ENCODE measurements around the gene MPP3.

The MPP3 gene

GRCh38 chr17:43820759-43821158, 12.2 kb downstream of the MPP3 start:
- H4K20me1 ChIP-seq (ENCODE audit: control insufficient read depth, insufficient read depth, low read depth, low read length): no peaks in the 10 kb centered on the region
- no peaks in the 10 kb centered on the region for H3K79me2 ChIP-seq (ENCODE audit: control insufficient read depth, low read length)
- no peaks in the 10 kb centered on the region for H3K36me3 ChIP-seq (ENCODE audit: control insufficient read depth, low read length)
- H3K9me2 ChIP-seq (replicated peaks; ENCODE audit: control insufficient read depth, low read length): no peaks in the 10 kb centered on the region
- no peaks in the 10 kb centered on the region for H3F3A ChIP-seq (ENCODE audit: control insufficient read depth, insufficient read depth)
- H3K4me3 ChIP-seq (ENCODE audit: low read length): no peak overlapping the region
- H3K9me3 ChIP-seq (ENCODE audit: control insufficient read depth, insufficient read depth, low read length): no peaks in the 10 kb centered on the region
- H3K27me3 ChIP-seq (ENCODE audit: control insufficient read depth, low read length): peaks cover 3% of the 10 kb centered on the region; the same call in 1 of the 2 replicates
- no peak for TF ChIP-seq CTCF (IDR thresholded peaks at IDR 0.05; ENCODE audit: low read depth, low read length, poor library complexity, severe bottlenecking)
- TF ChIP-seq EZH2phosphoT487 (IDR thresholded peaks at IDR 0.05; ENCODE audit: borderline replicate concordance, low read length): no peak
- H3K27ac ChIP-seq (ENCODE audit: low read depth, low read length): no peak overlapping the region
- no peaks in the 10 kb centered on the region for H3K4me1 ChIP-seq (ENCODE audit: control insufficient read depth, low read length)
- no peak overlapping the region for H3K4me2 ChIP-seq (ENCODE audit: low read length)

- H3K27me3 ChIP-seq (ENCODE audit: control insufficient read depth, low read length): peaks cover 3% of the 10 kb centered on the region; the same call in 1 of the 2 replicates
- H3K36me3 ChIP-seq (ENCODE audit: control insufficient read depth, low read length): no peaks in the 10 kb centered on the region
- no peaks in the 10 kb centered on the region for H4K20me1 ChIP-seq (ENCODE audit: control insufficient read depth, insufficient read depth, low read depth, low read length)
- no peak overlapping the region for H3K4me2 ChIP-seq (ENCODE audit: low read length)
- H3K4me1 ChIP-seq (ENCODE audit: control insufficient read depth, low read length): no peaks in the 10 kb centered on the region
- no peak overlapping the region for H3K4me3 ChIP-seq (ENCODE audit: low read length)
- no peaks in the 10 kb centered on the region for H3K9me2 ChIP-seq (replicated peaks; ENCODE audit: control insufficient read depth, low read length)
- no peak for TF ChIP-seq CTCF (IDR thresholded peaks at IDR 0.05; ENCODE audit: low read depth, low read length, poor library complexity, severe bottlenecking)
- TF ChIP-seq EZH2phosphoT487 (IDR thresholded peaks at IDR 0.05; ENCODE audit: borderline replicate concordance, low read length): no peak
- H3K27ac ChIP-seq (ENCODE audit: low read depth, low read length): no peak overlapping the region
- H3K79me2 ChIP-seq (ENCODE audit: control insufficient read depth, low read length): no peaks in the 10 kb centered on the region
- H3F3A ChIP-seq (ENCODE audit: control insufficient read depth, insufficient read depth): no peaks in the 10 kb centered on the region
- no peaks in the 10 kb centered on the region for H3K9me3 ChIP-seq (ENCODE audit: control insufficient read depth, insufficient read depth, low read length)
Measured at GRCh38 chr17:43818966-43819365, 14.0 kb downstream of the MPP3 start.

- no peak for TF ChIP-seq EZH2phosphoT487 (IDR thresholded peaks at IDR 0.05; ENCODE audit: borderline replicate concordance, low read length)
- no peak for TF ChIP-seq CTCF (IDR thresholded peaks at IDR 0.05; ENCODE audit: low read depth, low read length, poor library complexity, severe bottlenecking)
- Histone ChIP-seq H3K9me2 (replicated peaks; ENCODE audit: control insufficient read depth, low read length) (no peaks in the 10 kb centered on the region), H3K36me3 (ENCODE audit: control insufficient read depth, low read length) (no peaks in the 10 kb centered on the region), H3K4me2 (ENCODE audit: low read length) (no peak overlapping the region), H3K79me2 (ENCODE audit: control insufficient read depth, low read length) (no peaks in the 10 kb centered on the region), H3K9me3 (ENCODE audit: control insufficient read depth, insufficient read depth, low read length) (no peaks in the 10 kb centered on the region), H3K27ac (ENCODE audit: low read depth, low read length) (no peak overlapping the region), H3K4me1 (ENCODE audit: control insufficient read depth, low read length) (no peaks in the 10 kb centered on the region), H3K4me3 (ENCODE audit: low read length) (no peak overlapping the region), H4K20me1 (ENCODE audit: control insufficient read depth, insufficient read depth, low read depth, low read length) (no peaks in the 10 kb centered on the region), H3F3A (ENCODE audit: control insufficient read depth, insufficient read depth) (no peaks in the 10 kb centered on the region), H3K27me3 (ENCODE audit: control insufficient read depth, low read length) (peaks cover 2% of the 10 kb centered on the region; the same call in 1 of the 2 replicates)
Measured at GRCh38 chr17:43817826-43818225, 15.1 kb downstream of the MPP3 start.

All from DOHH2 (cell line).